H9 (cell line): ENCODE results near the gene FRAS1. TPM values are rescaled to one million over a fixed set of nuclear protein-coding genes. Genes with fewer than 3 reads are reported as not detected.

Experiments used
- DNase-seq: peaks from one replicate; pipeline ENCODE4 v3.0.0-alpha.2; 2017
- H2AFZ ChIP-seq: one replicate; pipeline ENCODE4 v1.6.1; 2013; ENCODE audit warnings: mild to moderate bottlenecking, low read length, control low read depth, moderate library complexity
- H2AK5ac ChIP-seq: 2 replicates; pipeline ENCODE4 v1.6.1; 2013; ENCODE audit warnings: low read length, control low read depth, mixed read lengths; ENCODE audit not compliant: insufficient read length
- H2BK120ac ChIP-seq: one replicate; pipeline ENCODE4 v1.6.1; 2013; ENCODE audit warnings: low read depth, mild to moderate bottlenecking, low read length, control low read depth, inconsistent platforms; ENCODE audit not compliant: poor library complexity, severe bottlenecking
- H2BK12ac ChIP-seq: 2 replicates; pipeline ENCODE4 v1.6.1; 2013; ENCODE audit warnings: low read length, control low read depth, mixed read lengths, low read depth; ENCODE audit not compliant: insufficient read length
- H2BK15ac ChIP-seq: 2 replicates; pipeline ENCODE4 v1.6.1; 2013; ENCODE audit warnings: low read depth, low read length, control low read depth
- H2BK20ac ChIP-seq: one replicate; pipeline ENCODE4 v1.6.1; 2013; ENCODE audit warnings: low read depth, mild to moderate bottlenecking, low read length, control low read depth, inconsistent platforms; ENCODE audit not compliant: poor library complexity, severe bottlenecking
- H2BK5ac ChIP-seq: 2 replicates; pipeline ENCODE4 v1.6.1; 2013; ENCODE audit warnings: low read length, control low read depth, mixed read lengths; ENCODE audit not compliant: insufficient read length
- H3K14ac ChIP-seq: 2 replicates; pipeline ENCODE4 v1.6.1; 2013; ENCODE audit warnings: low read length, control low read depth; ENCODE audit not compliant: insufficient read depth
- H3K18ac ChIP-seq: 2 replicates; pipeline ENCODE4 v1.6.1; 2013; ENCODE audit warnings: low read depth, mild to moderate bottlenecking, mixed read lengths, low read length, control low read depth; ENCODE audit not compliant: insufficient read length
- H3K23ac ChIP-seq: 2 replicates; pipeline ENCODE4 v1.6.1; 2013; ENCODE audit warnings: low read length, control low read depth, mixed read lengths, low read depth; ENCODE audit not compliant: insufficient read length
- H3K23me2 ChIP-seq: 2 replicates; pipeline ENCODE4 v1.6.1; 2013; ENCODE audit warnings: low read depth, mild to moderate bottlenecking, mixed read lengths, low read length, control low read depth; ENCODE audit not compliant: insufficient read length, poor library complexity, severe bottlenecking
- H3K27ac ChIP-seq: 2 replicates; pipeline ENCODE4 v1.5.1; 2013; ENCODE audit warnings: low read length, control low read depth, mixed read lengths, low read depth; ENCODE audit not compliant: insufficient read length
- H3K27me3 ChIP-seq: 2 replicates; pipeline ENCODE4 v1.6.1; 2013; ENCODE audit warnings: low read length, control low read depth, inconsistent platforms; ENCODE audit not compliant: insufficient read depth
- H3K4ac ChIP-seq: 2 replicates; pipeline ENCODE4 v1.6.1; 2013; ENCODE audit warnings: low read depth, mild to moderate bottlenecking, control low read depth, inconsistent platforms, low read length, moderate library complexity
- H3K4me1 ChIP-seq: 2 replicates; pipeline ENCODE4 v1.6.1; 2013; ENCODE audit warnings: low read length, control low read depth, inconsistent platforms; ENCODE audit not compliant: insufficient read depth
- H3K4me2 ChIP-seq: 2 replicates; pipeline ENCODE4 v1.6.1; 2013; ENCODE audit warnings: low read length, control low read depth, mixed read lengths; ENCODE audit not compliant: insufficient read length, insufficient read depth
- H3K56ac ChIP-seq: 2 replicates; pipeline ENCODE4 v1.6.1; 2013; ENCODE audit warnings: low read depth, mild to moderate bottlenecking, mixed read lengths, low read length, control low read depth; ENCODE audit not compliant: insufficient read length
- H3K79me1 ChIP-seq: 2 replicates; pipeline ENCODE4 v1.6.1; 2013; ENCODE audit warnings: low read depth, mild to moderate bottlenecking, moderate library complexity, low read length, control low read depth, inconsistent platforms; ENCODE audit not compliant: insufficient read depth, poor library complexity, severe bottlenecking
- H3K79me2 ChIP-seq: 2 replicates; pipeline ENCODE4 v1.6.1; 2013; ENCODE audit warnings: low read length, control low read depth, inconsistent platforms; ENCODE audit not compliant: insufficient read depth
- H3K9ac ChIP-seq: 2 replicates; pipeline ENCODE4 v1.6.1; 2013; ENCODE audit warnings: low read length, control low read depth, mixed read lengths; ENCODE audit not compliant: insufficient read length; ENCODE audit errors: extremely low read depth
- H3K9me3 ChIP-seq: one replicate; pipeline ENCODE4 v1.6.1; 2013; ENCODE audit warnings: low read depth, low read length, inconsistent platforms; ENCODE audit not compliant: control insufficient read depth
- H3T11ph ChIP-seq: one replicate; pipeline ENCODE4 v1.6.1; 2013; ENCODE audit warnings: mild to moderate bottlenecking, low read length, control low read depth, inconsistent platforms
- H4K20me1 ChIP-seq: one replicate; pipeline ENCODE4 v1.6.1; 2013; ENCODE audit not compliant: control insufficient read depth, insufficient read length, insufficient read depth
- H4K5ac ChIP-seq: 2 replicates; pipeline ENCODE4 v1.6.1; 2013; ENCODE audit warnings: low read depth, mild to moderate bottlenecking, mixed read lengths, low read length, control low read depth; ENCODE audit not compliant: insufficient read length
- H4K8ac ChIP-seq: replicated peaks from 2 replicates; pipeline ENCODE4 v1.6.1; 2013; ENCODE audit warnings: low read length, control low read depth, mixed read lengths, low read depth; ENCODE audit not compliant: insufficient read length
- H4K91ac ChIP-seq: 2 replicates; pipeline ENCODE4 v1.6.1; 2013; ENCODE audit warnings: low read depth, mild to moderate bottlenecking, moderate library complexity, mixed read lengths, low read length, control low read depth; ENCODE audit not compliant: insufficient read length
- H3K27ac Mint-ChIP-seq, 3 experiments: 2 replicates in 2 of 3; 3 replicates in 1 of 3; pipeline ENCODE4 v1.8.0; 2020 to 2021; ENCODE audit warnings: mixed read lengths in 3 of 3, mild to moderate bottlenecking in 1 of 3, moderate library complexity in 1 of 3
- H3K27me3 Mint-ChIP-seq: 2 replicates; pipeline ENCODE4 v1.8.0; 2021; ENCODE audit warnings: low read depth, mild to moderate bottlenecking, moderate library complexity, mixed read lengths
- H3K36me3 Mint-ChIP-seq, 3 experiments: 2 replicates in 2 of 3; 3 replicates in 1 of 3; pipeline ENCODE4 v1.8.0; 2020 to 2021; ENCODE audit warnings: low read depth in 3 of 3, mixed read lengths in 3 of 3; ENCODE audit not compliant: insufficient read depth in 1 of 3
- H3K4me1 Mint-ChIP-seq, 2 experiments: 2 replicates each; pipeline ENCODE4 v1.8.0; 2020; ENCODE audit warnings: mixed read lengths in 2 of 2
- H3K4me3 Mint-ChIP-seq, 2 experiments: 2 replicates in 1 of 2; 3 replicates in 1 of 2; pipeline ENCODE4 v1.8.0; 2020 to 2021; ENCODE audit warnings: mild to moderate bottlenecking in 2 of 2, mixed read lengths in 2 of 2, moderate library complexity in 1 of 2
- H3K9me3 Mint-ChIP-seq, 2 experiments: 2 replicates in 1 of 2; 3 replicates in 1 of 2; pipeline ENCODE4 v1.8.0; 2020; ENCODE audit warnings: mild to moderate bottlenecking in 2 of 2, mixed read lengths in 2 of 2, moderate library complexity in 1 of 2
- CTCF ChIP-seq: fragments of 200-600 bp; sonication (generic); conservative IDR thresholded peaks from 3 replicates; pipeline ENCODE4 v1.8.0; 2021; ENCODE audit warnings: antibody characterized with exemption, mild to moderate bottlenecking
- WGBS: extraction: QIAGEN DNeasy Blood & Tissue Kit; methylation state at CpG from one replicate; pipeline ENCODE4 v1.1.7; 2013; ENCODE audit warnings: missing lambda C conversion rate, low lambda C conversion rate, mixed read lengths; ENCODE audit not compliant: insufficient read length; ENCODE audit errors: extremely low coverage; 5-methylcytosine and 5-hydroxymethylcytosine counted together
- total RNA-seq: library from RNA; stranded (reverse); gene quantifications from 2 replicates; pipeline ENCODE4 v1.2.1, GENCODE V29; 2021

Gene FRAS1
- total RNA-seq, 1 experiment from 2014 or later = 58.5 TPM

GRCh38 chr4:78292341-78292740 lies 235.2 kb downstream of the FRAS1 start:
- Histone ChIP-seq H4K8ac (no peak overlapping the region), H2AK5ac (no peak overlapping the region), H4K5ac (no peak overlapping the region), H2BK15ac (no peak overlapping the region), H2BK20ac (no peak overlapping the region), H3K56ac (no peak overlapping the region), H3K4me1 (no peaks in the 10 kb centered on the region), H2BK5ac (no peak overlapping the region), H3K9me3 (no peaks in the 10 kb centered on the region), H3K23me2 (no peaks in the 10 kb centered on the region), H2BK12ac (no peak overlapping the region), H3K18ac (no peak overlapping the region), H3K4ac (no peak overlapping the region), H3K23ac (no peak overlapping the region), H3T11ph (no peak overlapping the region), H4K20me1 (no peaks in the 10 kb centered on the region), H3K27ac (no peak overlapping the region), H4K91ac (no peak overlapping the region), H3K27me3 (no peaks in the 10 kb centered on the region), H3K14ac (no peak overlapping the region), H2BK120ac (no peak overlapping the region), H3K79me2 (no peaks in the 10 kb centered on the region), H3K79me1 (no peaks in the 10 kb centered on the region), H2AFZ (no peak overlapping the region), H3K4me2 (no peak overlapping the region), H3K9ac (no peak overlapping the region)
- TF ChIP-seq CTCF = no peak
- no CpG with 5 or more reads among the region's 2 CpGs for WGBS
- H3K4me3 Mint-ChIP-seq = no peak overlapping the region
- H3K27me3 Mint-ChIP-seq = no peaks in the 10 kb centered on the region
- H3K36me3 Mint-ChIP-seq = peaks cover 15 to 32% (median 24%) of the 10 kb centered on the region in 3 experiments
- no peak for DNase-seq
- no peaks in the 10 kb centered on the region for H3K9me3 Mint-ChIP-seq
- no peak overlapping the region for H3K27ac Mint-ChIP-seq
- peaks cover 10 to 22% of the 10 kb centered on the region in 2 experiments for H3K4me1 Mint-ChIP-seq
